Activated CD8-positive, alpha-beta memory T cell treated with anti-CD3 and anti-CD28 coated beads, Interleukin-2, amount 10 ng/mL, durations not matched to agents 7 days and 5 days (primary cell): ENCODE data around the gene MAP1B. TPM values are rescaled to one million over a fixed set of nuclear protein-coding genes. Genes with fewer than 3 reads are reported as not detected.

Experiments
- ATAC-seq: fragments of 150-1000 bp; cut with Tn5 transposase; one replicate; pipeline ENCODE4 v1.10.0; 2021; ENCODE audit warnings: moderate library complexity
- CTCF ChIA-PET: fragments of 350-600 bp; sonication (Branson Sonifier 250); formaldehyde crosslinking; loops from one replicate; lab custom pipeline; 2021; ENCODE audit warnings: antibody characterized with exemption; lab: Charles Lee
- DNase-seq: peaks from one replicate; pipeline ENCODE4 v3.0.0-alpha.2; 2020
- H3K27ac Mint-ChIP-seq: one replicate; pipeline ENCODE4 v1.8.0; 2021; ENCODE audit warnings: mild to moderate bottlenecking, mixed read lengths
- H3K27me3 Mint-ChIP-seq: one replicate; pipeline ENCODE4 v1.8.0; 2021; ENCODE audit warnings: mixed read lengths
- H3K36me3 Mint-ChIP-seq: one replicate; pipeline ENCODE4 v1.8.0; 2021; ENCODE audit warnings: mild to moderate bottlenecking, mixed read lengths
- H3K4me1 Mint-ChIP-seq: one replicate; pipeline ENCODE4 v1.8.0; 2021; ENCODE audit warnings: mixed read lengths
- H3K4me3 Mint-ChIP-seq: one replicate; pipeline ENCODE4 v1.8.0; 2021; ENCODE audit warnings: mild to moderate bottlenecking, moderate library complexity, mixed read lengths
- H3K9me3 Mint-ChIP-seq: one replicate; pipeline ENCODE4 v1.8.0; 2022; ENCODE audit warnings: low read depth, mixed read lengths
- microRNA-seq: library from miRNA; unstranded; fragments of <30 nt; microRNA quantifications from one replicate; pipeline ENCODE4 v1.2.0, GENCODE V29; 2022
- total RNA-seq, 2 experiments: library from RNA; stranded (reverse); gene quantifications; one replicate each; pipeline ENCODE4 v1.2.3, GENCODE V29; 2021

The MAP1B gene
- total RNA-seq, 2 experiments from 2014 or later, result 0.03 to 0.54 TPM

DNA sequence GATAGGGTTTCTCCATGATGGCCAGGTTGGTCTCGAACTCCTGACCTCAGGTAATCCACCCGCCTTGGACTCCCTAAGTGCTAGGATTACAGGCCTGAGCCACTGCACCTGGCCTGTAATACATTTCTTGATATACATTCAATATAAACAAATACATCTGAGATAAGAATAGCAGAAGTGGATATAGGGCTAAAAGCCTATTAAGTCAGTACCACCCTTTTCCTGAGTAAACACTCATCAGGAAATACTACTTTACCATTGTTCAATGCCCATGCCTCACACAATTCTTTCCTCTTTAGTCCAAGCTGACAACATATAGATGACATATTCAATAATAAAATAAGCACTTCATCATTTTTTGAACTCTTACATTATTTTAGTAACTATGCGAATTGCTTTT, 148.0 kb downstream of the MAP1B start:
- no peak for DNase-seq
- no peak overlapping the region for H3K27ac Mint-ChIP-seq
- CTCF ChIA-PET, result no interaction called here

GRCh38 chr5:72255670-72256069, 148.4 kb downstream of the MAP1B start:
- Mint-ChIP-seq H3K27me3 (no peaks in the 10 kb centered on the region), H3K36me3 (peaks cover 10% of the 10 kb centered on the region), H3K9me3 (no peaks in the 10 kb centered on the region), H3K4me3 (no peak overlapping the region), H3K4me1 (no peaks in the 10 kb centered on the region), H3K27ac (no peak overlapping the region)
- DNase-seq (no peak), ATAC-seq (no peak)
- CTCF ChIA-PET, result no interaction called here

More for the DNA sequence above, 148.0 kb downstream of the MAP1B start:
- Mint-ChIP-seq H3K36me3 (peaks cover 10% of the 10 kb centered on the region), H3K4me1 (no peaks in the 10 kb centered on the region), H3K9me3 (no peaks in the 10 kb centered on the region), H3K27me3 (no peaks in the 10 kb centered on the region), H3K4me3 (no peak overlapping the region)
- ATAC-seq, result no peak

DNA sequence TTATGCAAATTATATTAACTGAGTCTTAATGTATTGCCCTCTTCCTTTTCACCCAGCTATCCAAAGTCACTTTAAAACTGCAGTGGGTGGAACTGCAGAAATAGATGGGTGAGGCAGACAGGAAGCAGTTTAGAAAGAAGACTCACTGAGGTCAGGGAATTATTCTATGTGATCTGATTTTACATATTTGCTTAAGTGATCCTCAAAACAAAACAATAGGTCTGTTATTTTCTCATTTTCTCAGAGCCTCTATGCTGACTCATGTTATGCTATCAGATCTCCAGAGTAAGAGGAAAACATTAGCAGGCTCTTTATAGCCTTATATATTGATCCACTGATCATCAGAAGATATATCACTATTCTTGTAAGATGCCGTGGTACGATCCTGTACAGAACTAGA, 149.3 kb downstream of the MAP1B start:
- H3K27me3 Mint-ChIP-seq, result no peaks in the 10 kb centered on the region
- ATAC-seq (no peak), DNase-seq (no peak)
- CTCF ChIA-PET, result no interaction called here
- no peaks in the 10 kb centered on the region for H3K4me1 Mint-ChIP-seq
- H3K4me3 Mint-ChIP-seq, result no peak overlapping the region
- H3K9me3 Mint-ChIP-seq, result no peaks in the 10 kb centered on the region
- no peak overlapping the region for H3K27ac Mint-ChIP-seq
- H3K36me3 Mint-ChIP-seq, result peaks cover 14% of the 10 kb centered on the region

Small RNA genes within 50 kb of the gene (microRNA-seq; reads per million reads assigned to microRNA genes)
- gene MIR4803, result not detected

Other genes with a start within 250 kb of the MAP1B start
- gene MRPS27, start 212.8 kb downstream of the MAP1B start, total RNA-seq, result 10 to 100 TPM; 45.5 to 52.6 TPM
- 10 to 100 TPM; 10.2 to 10.6 TPM for gene PTCD2, start 212.9 kb downstream of the MAP1B start, total RNA-seq